ENCODE data around the gene CAMSAP2.

GRCh38 chr1:200738949-200739651, 407 bp downstream of the CAMSAP2 start:
- TF ChIP-seq CTCF (IDR thresholded peaks at IDR 0.05) (no peak), POLR2A (IDR thresholded peaks at IDR 0.05) (peak; percentile 63)
